GM12878 (cell line): ENCODE measurements around the gene APLP2. TPM values are rescaled to one million over a fixed set of nuclear protein-coding genes. Genes with fewer than 3 reads are reported as not detected.
A peak's percentile ranks its signal among the peaks of the same experiment; 100 is the strongest.

Experiments
- ATAC-seq: fragments of 200-7000 bp; cut with Tn5 transposase; 3 replicates; pipeline ENCODE4 v1.9.1; 2020; ENCODE audit warnings: mild to moderate bottlenecking, moderate library complexity
- BruUV-seq: library from RNA; stranded (reverse); fragments of 400-500 nt; replicated peaks from 2 replicates; lab custom pipeline; 2021; lab: Mats Ljungman, UMichigan
- CTCF ChIA-PET: fragments of 300-600 bp; sonication (Branson Sonifier 250); formaldehyde crosslinking; extraction: SDS; loops from one replicate; lab custom pipeline; 2021; ENCODE audit warnings: inconsistent platforms; lab: Yijun Ruan, JAX
- POLR2A ChIA-PET: fragments of 350-600 bp; formaldehyde crosslinking; extraction: SDS; loops from one replicate; lab custom pipeline; 2021; ENCODE audit warnings: inconsistent platforms; lab: Charles Lee
- RAD21 ChIA-PET: fragments of 300-600 bp; sonication (Branson Sonifier 250); formaldehyde crosslinking; loops from one replicate; lab custom pipeline; 2023; ENCODE audit warnings: antibody characterized with exemption; ENCODE audit not compliant: unreplicated experiment; lab: Charles Lee
- SMC1A ChIA-PET: fragments of 300-600 bp; sonication (Branson Sonifier 250); formaldehyde crosslinking; loops from one replicate; lab custom pipeline; 2023; ENCODE audit not compliant: unreplicated experiment, uncharacterized antibody; lab: Charles Lee
- DNase-seq: peaks from one replicate; pipeline ENCODE4 v3.0.0-alpha.2; 2011; ENCODE audit warnings: low read depth, low spot score
- FAIRE-seq: peaks from 3 replicates; lab custom pipeline; 2011; peaks lifted over from hg19 to GRCh38; lab: Jason Lieb, UNC
- H2AFZ ChIP-seq: 2 replicates; pipeline ENCODE4 v1.6.0; 2011; ENCODE audit warnings: low read depth, low read length, control low read depth; ENCODE audit not compliant: control insufficient read depth
- H3K27ac ChIP-seq: 2 replicates; pipeline ENCODE4 v1.5.1; 2011; ENCODE audit warnings: control low read depth; ENCODE audit not compliant: control insufficient read depth, insufficient read depth
- H3K27me3 ChIP-seq, 2 experiments: replicated peaks in 1 of 2; 2 replicates each; pipeline versions ENCODE4 v1.6.0 to v1.6.1; 2011; ENCODE audit warnings: low read length in 1 of 2; ENCODE audit not compliant: control insufficient read depth in 2 of 2, insufficient read depth in 2 of 2
- H3K36me3 ChIP-seq, 2 experiments: 2 replicates each; pipeline ENCODE4 v1.5.1; 2011; ENCODE audit warnings: low read length in 1 of 2; ENCODE audit not compliant: control insufficient read depth in 2 of 2, insufficient read depth in 2 of 2
- H3K4me1 ChIP-seq: 2 replicates; pipeline ENCODE4 v1.6.1; 2011; ENCODE audit warnings: mild to moderate bottlenecking, low read length, moderate library complexity, mixed read lengths; ENCODE audit not compliant: control insufficient read depth, insufficient read depth
- H3K4me2 ChIP-seq: 2 replicates; pipeline ENCODE4 v1.6.0; 2011; ENCODE audit warnings: control low read depth; ENCODE audit not compliant: control insufficient read depth, insufficient read depth
- H3K4me3 ChIP-seq: fragments of 200-600 bp; sonication (generic); 2 replicates; pipeline ENCODE4 v1.5.1; 2016
- H3K79me2 ChIP-seq: 2 replicates; pipeline ENCODE4 v1.6.0; 2011; ENCODE audit warnings: low read length; ENCODE audit not compliant: control insufficient read depth, insufficient read depth
- H3K9ac ChIP-seq: 2 replicates; pipeline ENCODE4 v1.8.0; 2011; ENCODE audit warnings: low read length, control low read depth, mixed read lengths; ENCODE audit not compliant: control insufficient read depth, insufficient read depth
- H3K9me3 ChIP-seq: replicated peaks from 3 replicates; pipeline ENCODE4 v1.5.1; 2011; ENCODE audit warnings: mild to moderate bottlenecking, low read length; ENCODE audit not compliant: control insufficient read depth, insufficient read depth
- H4K20me1 ChIP-seq: 2 replicates; pipeline ENCODE4 v1.6.0; 2011; ENCODE audit not compliant: control insufficient read depth, insufficient read depth
- BRCA1 ChIP-seq: IDR thresholded peaks from 2 replicates; pipeline ENCODE4 v1.6.1; 2011; ENCODE audit warnings: low read depth, low read length, improper control_type of control experiment
- CBX3 ChIP-seq: fragments of 200-600 bp; sonication (generic); IDR thresholded peaks from 2 replicates; pipeline ENCODE4 v1.6.1; 2016; ENCODE audit warnings: low read depth, borderline replicate concordance
- CHD1 ChIP-seq: IDR thresholded peaks from 2 replicates; pipeline ENCODE4 v1.6.1; 2012; ENCODE audit warnings: low read depth, low read length, improper control_type of control experiment
- DPF2 ChIP-seq: fragments of 450-650 bp; IDR thresholded peaks from 2 replicates; pipeline ENCODE4 v1.6.1; 2017; ENCODE audit warnings: mild to moderate bottlenecking
- EED ChIP-seq: sonication (generic); IDR thresholded peaks from 2 replicates; pipeline ENCODE4 v1.6.1; 2016; ENCODE audit warnings: antibody characterized with exemption, low read depth
- EZH2 ChIP-seq: IDR thresholded peaks from 2 replicates; pipeline ENCODE4 v1.6.1; 2012; ENCODE audit warnings: low read depth, mild to moderate bottlenecking, control low read depth, inconsistent platforms, low read length, borderline replicate concordance; ENCODE audit not compliant: control insufficient read depth
- FOXM1 ChIP-seq: IDR thresholded peaks from 2 replicates; pipeline ENCODE4 v1.6.1; 2012; ENCODE audit warnings: low read depth, mild to moderate bottlenecking, inconsistent platforms, low read length, moderate library complexity
- HDAC2 ChIP-seq: fragments of 200-600 bp; sonication (generic); IDR thresholded peaks from 2 replicates; pipeline ENCODE4 v1.6.1; 2017
- IKZF2 ChIP-seq, 2 experiments: fragments of 450-650 bp; IDR thresholded peaks; 2 replicates each; pipeline ENCODE4 v1.6.1; 2017; ENCODE audit warnings: mild to moderate bottlenecking in 2 of 2, moderate library complexity in 2 of 2
- MEF2B ChIP-seq: fragments of 450-650 bp; IDR thresholded peaks from 2 replicates; pipeline ENCODE4 v1.6.1; 2018; ENCODE audit warnings: mild to moderate bottlenecking, moderate library complexity; ENCODE audit not compliant: partially characterized antibody, poor library complexity, severe bottlenecking
- NFIC ChIP-seq: IDR thresholded peaks from 2 replicates; pipeline ENCODE4 v1.6.1; 2012; ENCODE audit warnings: low read depth, mild to moderate bottlenecking, inconsistent platforms, low read length, moderate library complexity
- NFYA ChIP-seq: IDR thresholded peaks from 2 replicates; pipeline ENCODE4 v1.6.1; 2011; ENCODE audit warnings: low read depth, mild to moderate bottlenecking, low read length, improper control_type of control experiment, borderline replicate concordance
- PAX5 ChIP-seq: IDR thresholded peaks from 2 replicates; pipeline ENCODE4 v1.6.1; 2011; ENCODE audit warnings: low read depth, low read length, borderline replicate concordance
- PRDM15 ChIP-seq: fragments of 450-650 bp; formaldehyde crosslinking; IDR thresholded peaks from 2 replicates; pipeline ENCODE4 v1.4.0; 2020; ENCODE audit warnings: mild to moderate bottlenecking, moderate library complexity
- SMAD1 ChIP-seq: fragments of 450-650 bp; IDR thresholded peaks from 2 replicates; pipeline ENCODE4 v1.6.1; 2018; ENCODE audit warnings: mild to moderate bottlenecking, low read depth; ENCODE audit not compliant: partially characterized antibody
- SREBF1 ChIP-seq: IDR thresholded peaks from 2 replicates; pipeline ENCODE4 v1.6.1; 2012; ENCODE audit warnings: mild to moderate bottlenecking, low read length
- whole genome bisulfite sequencing: methylation state at CpG from one replicate; pipeline ENCODE4 v1.1.6; 2016; ENCODE audit warnings: low lambda C conversion rate; ENCODE audit not compliant: insufficient replicate concordance, insufficient coverage; ENCODE audit errors: missing lambda C conversion rate; 5-methylcytosine and 5-hydroxymethylcytosine counted together
- in situ Hi-C: fragments of 300-500 bp; cut with MboI; formaldehyde crosslinking; loops from 9 replicates; pipeline ENCODE4 v1.14.3; 2018; ENCODE audit warnings: mixed read lengths
- intact Hi-C: fragments of 100-400 bp; cut with micrococcal nuclease; formaldehyde crosslinking; loops from one replicate; pipeline ENCODE4 v1.14.2; 2022; ENCODE audit not compliant: unreplicated experiment
- polyA plus RNA-seq, 11 experiments: library from polyadenylated mRNA; depleted of rRNA in 4 of 11; unstranded in 6 of 11; stranded (reverse) in 5 of 11; fragments of >200 nt; fragmentation: Nextera tagmentation in 4 of 11; fragmentation: Illumina TruSeq in 1 of 11; extraction: Ambion mirVana in 4 of 11; extraction: Trizol in 1 of 11; gene quantifications; 1 replicate in 1 of 11; 2 replicates in 10 of 11; pipeline versions ENCODE4 v1.2.1 to v1.2.3, GENCODE V29; 2011 to 2016; ENCODE audit warnings: inconsistent platforms in 2 of 11, missing spikeins in 2 of 11, low read depth in 1 of 11
- total RNA-seq, 4 experiments: library from RNA; depleted of rRNA in 3 of 4; stranded (reverse); fragments of >200 nt in 3 of 4; fragmentation: Illumina TruSeq in 1 of 4; extraction: Trizol in 1 of 4; gene quantifications; 2 replicates each; pipeline versions ENCODE4 v1.2.1 to v1.2.3, GENCODE V29; 2013 to 2021
- TF ChIP-seq, protein P1 (sequence below): IDR thresholded peaks from 2 replicates; pipeline ENCODE4 v1.6.1; 2011; ENCODE audit warnings: borderline replicate concordance, low read depth, mild to moderate bottlenecking, moderate library complexity, mixed read lengths, low read length; ENCODE audit not compliant: insufficient read depth; ENCODE audit errors: extremely low read length
- TF ChIP-seq, protein P2 (sequence below): IDR thresholded peaks from 2 replicates; pipeline ENCODE4 v1.6.1; 2012; ENCODE audit warnings: low read depth, low read length, improper control_type of control experiment
- TF ChIP-seq, protein P3 (sequence below): IDR thresholded peaks from 2 replicates; pipeline ENCODE4 v1.6.1; 2012; ENCODE audit warnings: low read depth, low read length, improper control_type of control experiment

Gene APLP2
- total and polyA plus RNA-seq, 10 of the 15 experiments (the other 5 are each of a cell fraction or from before 2014, with no cell fraction given) = 2.3 to 38.8 (median 21.3) TPM

GRCh38 chr11:130025371-130025770 lies 44.3 kb upstream of the APLP2 start (continued):
- TF ChIP-seq, protein P1, sequence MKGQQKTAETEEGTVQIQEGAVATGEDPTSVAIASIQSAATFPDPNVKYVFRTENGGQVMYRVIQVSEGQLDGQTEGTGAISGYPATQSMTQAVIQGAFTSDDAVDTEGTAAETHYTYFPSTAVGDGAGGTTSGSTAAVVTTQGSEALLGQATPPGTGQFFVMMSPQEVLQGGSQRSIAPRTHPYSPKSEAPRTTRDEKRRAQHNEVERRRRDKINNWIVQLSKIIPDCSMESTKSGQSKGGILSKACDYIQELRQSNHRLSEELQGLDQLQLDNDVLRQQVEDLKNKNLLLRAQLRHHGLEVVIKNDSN = no peak
- TF ChIP-seq CBX3 (no peak), EZH2 (no peak), HDAC2 (no peak)

- no peaks in the 10 kb centered on the region for H3K4me1 ChIP-seq
- 14% methylated on average over 3 of the region's 3 CpGs for WGBS
- no peak overlapping the region for H2AFZ ChIP-seq
- ChIA-PET SMC1A (no interaction called here), POLR2A (no interaction called here), CTCF (interaction anchor here (0.6 to 1.2 kb wide), 2 partner anchors 15 to 19 kb away, joined by 4 to 5 read pairs; no protein-coding TSS in a partner anchor), RAD21 (no interaction called here)
- H4K20me1 ChIP-seq = no peaks in the 10 kb centered on the region
- H3K9ac ChIP-seq = no peak overlapping the region
- FAIRE-seq (no peak), DNase-seq (no peak), ATAC-seq (peak; percentile 33)
- no TSS peak for BruUV-seq
- intact Hi-C loops (no loop called here), in situ Hi-C loops (no loop called here)
- H3K27me3 ChIP-seq = peaks cover 0 to 1% of the 10 kb centered on the region in 2 experiments; a peak in 1 of 4 replicates
- no peaks in the 10 kb centered on the region for H3K36me3 ChIP-seq
- H3K9me3 ChIP-seq = no peaks in the 10 kb centered on the region
- no peak overlapping the region for H3K4me2 ChIP-seq
- H3K79me2 ChIP-seq = no peaks in the 10 kb centered on the region
- no peak overlapping the region for H3K27ac ChIP-seq
- no peak overlapping the region for H3K4me3 ChIP-seq
- no peak for TF ChIP-seq PAX5
- no peak for TF ChIP-seq CHD1
- TF ChIP-seq IKZF2 (IDR thresholded peaks at IDR 0.05) = no peak
- TF ChIP-seq NFYA = no peak
- TF ChIP-seq MEF2B = no peak
- no peak for TF ChIP-seq SREBF1
- no peak for TF ChIP-seq EED
- no peak for TF ChIP-seq DPF2
- no peak for TF ChIP-seq SMAD1
- TF ChIP-seq, protein P2, sequence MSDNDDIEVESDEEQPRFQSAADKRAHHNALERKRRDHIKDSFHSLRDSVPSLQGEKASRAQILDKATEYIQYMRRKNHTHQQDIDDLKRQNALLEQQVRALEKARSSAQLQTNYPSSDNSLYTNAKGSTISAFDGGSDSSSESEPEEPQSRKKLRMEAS = no peak
- no peak for TF ChIP-seq BRCA1
- no peak for TF ChIP-seq PRDM15 (CRISPR knock-in tag)
- no peak for TF ChIP-seq NFIC
- TF ChIP-seq, protein P3, sequence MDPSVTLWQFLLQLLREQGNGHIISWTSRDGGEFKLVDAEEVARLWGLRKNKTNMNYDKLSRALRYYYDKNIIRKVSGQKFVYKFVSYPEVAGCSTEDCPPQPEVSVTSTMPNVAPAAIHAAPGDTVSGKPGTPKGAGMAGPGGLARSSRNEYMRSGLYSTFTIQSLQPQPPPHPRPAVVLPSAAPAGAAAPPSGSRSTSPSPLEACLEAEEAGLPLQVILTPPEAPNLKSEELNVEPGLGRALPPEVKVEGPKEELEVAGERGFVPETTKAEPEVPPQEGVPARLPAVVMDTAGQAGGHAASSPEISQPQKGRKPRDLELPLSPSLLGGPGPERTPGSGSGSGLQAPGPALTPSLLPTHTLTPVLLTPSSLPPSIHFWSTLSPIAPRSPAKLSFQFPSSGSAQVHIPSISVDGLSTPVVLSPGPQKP = no peak
- TF ChIP-seq FOXM1 = no peak
Observed at GRCh38 chr11:130029137-130029536, 40.6 kb upstream of the APLP2 start.
